GM19468 (cell line): Measurements from ENCODE around the gene CPD.
A peak's percentile ranks its signal among the peaks of the same experiment; 100 is the strongest.
"Not testable (repeated sequence)": the region's sequence is repeated elsewhere in the genome, so short reads cannot be mapped to it uniquely, and the experiment has no call there.

Experiments used
- ATAC-seq: cut with Tn5 transposase; IDR thresholded peaks from one replicate; pipeline ENCODE4 v1.9.1; 2021; ENCODE audit warnings: mild to moderate bottlenecking, moderate library complexity, moderate number of reproducible peaks; ENCODE audit not compliant: unreplicated experiment; ENCODE audit errors: extremely low read depth

Gene CPD

DNA sequence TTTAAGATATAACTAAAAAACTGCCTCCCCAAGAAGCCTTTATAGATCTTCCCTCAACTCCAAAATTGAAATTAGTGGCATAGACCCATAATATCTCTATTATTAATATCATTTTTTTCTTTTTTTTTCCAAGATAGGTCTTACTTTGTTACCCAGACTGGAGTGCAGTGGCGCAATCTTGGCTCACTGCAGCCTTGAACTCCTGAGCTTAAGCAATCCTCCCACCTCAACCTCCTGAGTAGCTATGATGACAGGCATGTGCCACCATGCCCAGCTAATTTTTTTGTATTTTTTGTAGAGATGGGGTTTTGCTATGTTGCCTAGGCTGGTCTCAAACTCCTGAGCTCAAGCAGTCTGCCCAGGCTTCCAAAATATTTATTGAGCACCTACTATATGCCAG is 39.3 kb downstream of the CPD start:
- not testable (repeated sequence) for ATAC-seq

DNA sequence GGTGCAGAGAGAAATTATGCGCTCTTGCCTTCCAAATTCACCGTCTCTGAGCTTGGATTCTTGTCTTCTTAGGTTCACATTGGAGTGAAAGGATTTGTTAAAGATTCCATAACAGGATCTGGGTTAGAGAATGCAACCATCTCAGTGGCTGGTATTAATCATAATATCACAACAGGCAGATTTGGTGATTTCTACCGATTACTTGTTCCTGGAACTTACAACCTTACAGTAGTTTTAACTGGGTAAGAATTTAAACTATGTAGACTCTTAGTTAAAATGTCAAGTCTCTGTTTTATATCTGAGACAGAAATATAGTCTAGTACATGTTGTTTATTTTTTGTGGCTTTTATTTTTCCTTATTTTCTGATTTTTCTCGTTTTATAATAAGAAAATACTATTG is 42.9 kb downstream of the CPD start:
- ATAC-seq, result no peak

DNA sequence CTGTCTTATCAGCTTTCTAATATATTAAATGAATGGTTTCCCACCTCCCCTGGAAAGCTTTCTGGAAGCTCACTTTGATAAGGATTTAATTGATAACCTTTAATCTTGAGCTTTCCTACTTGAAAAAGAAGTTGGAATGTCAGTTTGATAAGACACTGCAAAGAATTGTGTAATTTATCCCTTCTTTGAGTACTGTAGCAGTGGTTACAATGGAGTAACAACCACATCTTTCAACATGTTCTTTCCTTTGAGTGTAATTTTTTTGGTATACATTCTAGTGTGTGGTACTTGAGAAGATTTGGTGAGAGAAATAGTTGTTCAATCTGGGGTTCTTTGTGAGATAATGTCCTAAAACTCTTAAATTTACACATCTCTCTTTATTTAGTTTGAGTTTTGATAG is 43.4 kb downstream of the CPD start:
- no peak for ATAC-seq

DNA sequence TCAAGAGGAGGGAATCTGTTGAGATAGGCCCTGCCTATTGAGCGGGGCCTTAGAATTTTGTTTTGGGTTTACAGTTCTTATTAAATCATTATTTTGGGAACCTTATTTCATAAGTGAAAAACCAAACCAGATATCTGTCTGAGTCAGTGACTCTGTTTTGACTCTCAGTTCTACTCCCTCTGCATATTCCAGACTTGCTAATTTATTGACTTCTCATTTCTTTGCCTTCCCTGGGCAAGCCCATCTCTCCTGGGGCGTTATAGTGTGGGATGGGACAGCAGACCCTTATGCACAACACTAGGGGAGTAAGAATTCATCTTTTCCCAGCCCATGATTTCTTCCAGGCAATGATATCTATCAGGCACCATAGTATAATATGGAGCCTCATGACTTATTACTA is 45.7 kb downstream of the CPD start:
- ATAC-seq, result no peak

DNA sequence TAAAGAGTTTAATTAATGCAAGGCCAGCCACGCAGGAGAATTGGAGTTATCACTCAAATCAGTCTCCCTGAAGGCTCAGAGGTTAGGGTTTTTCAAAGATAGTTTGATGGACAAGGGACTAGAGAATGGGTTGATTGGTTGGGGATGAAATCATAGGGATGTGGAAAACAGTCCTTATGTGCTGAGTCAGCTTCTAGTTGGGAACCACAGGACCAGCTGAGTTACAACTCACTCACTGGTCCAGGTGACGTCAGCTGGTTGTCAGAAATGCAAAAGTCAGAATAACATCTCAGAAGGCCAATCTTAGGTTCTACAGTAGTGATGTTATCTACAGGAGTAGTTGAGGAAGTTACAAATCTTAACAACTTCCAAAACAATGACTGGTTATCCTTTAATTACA is 47.6 kb downstream of the CPD start:
- no peak for ATAC-seq

DNA sequence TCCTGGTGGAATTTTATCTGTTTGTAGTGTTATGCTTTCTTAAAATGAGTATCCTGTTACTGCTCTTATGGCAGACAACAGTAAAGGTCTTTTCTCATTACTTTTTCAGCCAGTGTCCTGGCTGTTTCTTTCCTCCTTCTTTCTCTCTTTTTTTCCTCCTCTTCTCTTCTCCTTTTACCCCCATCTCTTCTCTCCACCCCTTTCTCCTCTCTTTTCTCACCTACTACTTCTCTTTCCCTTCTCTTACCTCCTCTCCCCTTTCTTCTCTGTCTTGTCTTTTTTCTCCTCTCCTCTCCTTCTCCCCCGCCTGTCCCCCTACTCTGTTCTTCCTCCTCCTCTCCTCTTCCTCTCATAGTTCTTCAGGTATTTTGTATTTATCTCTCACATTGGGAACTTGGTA is 48.9 kb downstream of the CPD start:
- no peak for ATAC-seq

DNA sequence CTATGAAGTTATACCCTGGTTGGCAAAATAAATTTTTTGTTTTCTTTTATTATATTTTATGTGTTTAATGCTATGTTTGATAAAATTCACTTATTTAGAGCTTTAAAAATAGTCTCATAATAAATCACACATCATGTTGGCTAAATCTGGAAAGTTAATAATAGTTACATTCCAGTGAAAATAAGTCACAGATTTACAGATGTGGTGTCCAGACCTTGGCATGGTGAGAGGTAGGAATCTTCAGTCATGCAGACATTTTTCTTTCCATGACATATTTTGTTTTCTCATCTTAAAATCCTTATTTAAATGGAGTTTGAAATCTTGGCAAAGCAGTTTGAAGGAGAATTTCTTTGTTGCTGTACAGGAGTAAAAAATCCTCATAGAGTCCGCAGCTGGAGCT is 50.4 kb downstream of the CPD start:
- ATAC-seq, result no peak

DNA sequence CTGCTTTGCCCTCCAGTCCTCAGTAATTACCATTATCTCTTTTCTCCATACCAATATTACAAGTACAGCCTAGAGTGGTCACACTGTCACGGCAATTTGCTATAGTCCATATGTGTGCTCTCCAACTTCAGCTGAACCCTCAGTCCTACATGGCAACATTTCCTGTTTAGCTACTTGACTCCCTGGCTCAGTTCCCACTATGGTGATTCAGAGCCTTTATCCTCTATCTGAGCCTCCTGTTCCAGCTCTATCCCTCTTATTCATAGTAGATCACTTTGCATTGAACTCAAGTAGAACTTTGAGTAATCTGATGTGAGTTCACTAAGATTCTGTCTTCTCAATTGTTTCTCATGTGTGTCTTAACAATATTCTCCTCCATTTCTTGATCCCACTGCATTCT is 54.8 kb downstream of the CPD start:
- no peak for ATAC-seq

DNA sequence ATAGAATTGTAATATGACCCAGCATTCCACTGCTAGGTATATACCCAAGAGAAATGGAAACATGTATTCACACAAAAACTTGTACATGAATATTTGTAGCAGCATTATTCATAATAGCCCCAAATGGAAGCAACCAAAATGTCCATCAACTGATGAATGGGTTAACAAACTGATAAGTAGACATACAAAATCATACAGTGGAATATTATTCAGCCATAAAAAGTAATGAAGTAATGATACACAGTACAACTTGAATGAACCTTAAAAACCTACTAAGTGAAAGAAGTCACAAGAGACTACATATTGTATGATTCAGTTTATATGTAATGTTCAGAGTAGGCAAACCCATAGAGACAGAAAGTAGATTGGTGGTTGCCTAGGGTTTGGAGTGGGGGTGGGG is 58.0 kb downstream of the CPD start:
- ATAC-seq, result no peak

DNA sequence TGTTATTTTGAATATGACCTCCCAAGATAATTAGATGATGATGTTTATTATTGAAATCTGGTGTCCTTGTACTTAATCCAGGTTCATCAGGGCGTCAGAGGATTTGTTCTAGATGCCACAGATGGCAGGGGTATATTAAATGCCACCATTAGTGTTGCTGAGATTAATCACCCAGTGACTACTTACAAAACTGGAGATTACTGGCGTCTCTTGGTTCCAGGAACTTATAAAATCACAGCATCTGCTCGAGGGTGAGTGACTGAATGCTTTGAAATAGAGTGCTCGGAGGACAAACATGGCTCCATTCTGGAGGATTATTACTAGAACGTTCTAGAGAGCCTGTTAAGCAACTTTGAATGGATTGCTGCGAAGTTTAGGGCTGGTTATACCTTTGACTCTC is 65.0 kb downstream of the CPD start:
- no peak for ATAC-seq

DNA sequence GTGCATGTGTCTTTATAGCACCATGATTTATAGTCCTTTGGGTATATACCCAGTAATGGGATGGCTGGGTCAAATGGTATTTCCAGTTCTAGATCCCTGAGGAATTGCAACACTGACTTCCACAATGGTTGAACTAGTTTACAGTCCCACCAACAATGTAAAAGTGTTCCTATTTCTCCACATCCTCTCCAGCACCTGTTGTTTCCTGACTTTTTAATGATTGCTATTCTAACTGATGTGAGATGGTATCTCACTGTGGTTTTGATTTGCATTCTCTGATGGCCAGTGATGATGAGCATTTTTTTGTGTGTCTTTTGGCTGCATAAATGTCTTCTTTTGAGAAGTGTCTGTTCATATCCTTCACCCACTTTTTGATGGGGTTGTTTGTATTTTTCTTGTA is 67.9 kb downstream of the CPD start:
- not testable (repeated sequence) for ATAC-seq

DNA sequence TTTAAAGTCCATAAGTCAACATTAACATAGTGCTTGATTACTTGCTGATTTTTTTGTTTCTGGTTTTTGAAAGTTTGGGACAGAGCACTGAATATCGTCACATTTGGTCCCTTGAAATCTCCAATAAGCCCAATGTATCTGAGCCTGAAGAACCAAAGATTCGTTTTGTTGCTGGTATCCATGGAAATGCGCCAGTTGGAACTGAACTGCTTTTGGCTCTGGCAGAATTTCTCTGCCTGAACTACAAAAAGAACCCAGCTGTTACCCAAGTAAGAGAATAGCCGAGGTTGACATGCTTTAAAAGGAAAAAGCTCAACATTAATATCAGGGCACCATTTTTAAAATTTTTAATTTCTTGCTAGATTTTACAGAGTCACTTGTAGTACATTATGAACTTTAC is 70.8 kb downstream of the CPD start:
- ATAC-seq, result no peak

DNA sequence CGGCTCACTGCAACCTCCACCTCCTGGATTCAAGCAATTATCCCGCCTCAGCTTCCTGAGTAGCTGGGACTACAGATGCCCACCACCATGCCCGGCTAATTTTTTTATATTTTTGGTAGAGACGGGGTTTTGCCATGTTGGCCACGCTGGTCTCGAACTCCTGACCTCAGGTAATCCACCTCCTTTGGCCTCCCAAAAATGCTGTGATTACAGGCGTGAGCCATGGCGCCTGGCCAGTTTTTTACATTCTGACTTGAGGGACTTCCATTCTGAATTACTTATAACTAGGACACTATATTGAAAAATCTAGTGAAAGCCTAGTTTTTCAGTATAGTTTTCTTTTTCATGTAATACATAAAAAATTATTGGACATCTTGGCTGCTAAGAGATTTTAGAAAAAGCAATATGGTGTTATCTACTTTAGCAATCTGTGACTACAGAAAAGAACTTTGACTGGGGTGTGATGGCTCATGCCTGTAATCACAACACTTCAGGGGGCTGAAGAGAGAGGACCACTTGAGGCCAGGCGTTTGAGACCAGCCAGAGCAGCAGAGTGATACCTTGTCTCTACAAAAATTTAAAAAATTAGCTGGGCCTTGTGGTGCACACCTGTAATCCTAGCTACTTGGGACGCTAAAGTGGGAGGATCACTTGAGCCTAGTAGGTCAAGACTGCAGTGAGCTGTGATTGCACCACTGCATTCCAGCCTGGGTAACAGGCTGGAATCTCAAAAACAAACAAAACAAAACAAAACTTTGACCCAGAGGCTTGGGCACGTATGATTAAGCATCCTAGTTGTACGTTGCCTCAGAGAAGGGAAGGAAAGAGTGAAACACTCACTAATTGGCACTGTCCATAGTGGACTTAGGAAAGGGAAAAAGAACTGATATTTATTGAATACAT is 71.6 kb downstream of the CPD start:
- no peak for ATAC-seq

DNA sequence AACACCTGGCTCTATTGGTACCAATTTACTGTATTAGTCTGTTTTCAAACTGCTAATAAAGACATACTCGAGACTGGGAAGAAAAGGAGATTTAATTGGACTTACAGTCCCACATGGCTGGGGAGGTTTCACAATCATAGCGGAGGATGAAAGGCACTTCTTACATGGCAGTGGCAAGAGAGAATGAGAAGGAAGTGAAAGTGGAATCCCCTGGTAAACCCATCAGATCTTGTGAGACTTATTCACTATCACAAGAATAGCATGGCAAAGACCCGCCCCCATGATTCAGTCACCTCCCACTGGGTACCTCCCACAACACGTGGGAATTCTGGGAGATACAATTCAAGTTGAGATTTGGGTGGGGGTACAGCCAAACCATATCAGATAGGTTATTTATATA is 75.9 kb downstream of the CPD start:
- no peak for ATAC-seq

DNA sequence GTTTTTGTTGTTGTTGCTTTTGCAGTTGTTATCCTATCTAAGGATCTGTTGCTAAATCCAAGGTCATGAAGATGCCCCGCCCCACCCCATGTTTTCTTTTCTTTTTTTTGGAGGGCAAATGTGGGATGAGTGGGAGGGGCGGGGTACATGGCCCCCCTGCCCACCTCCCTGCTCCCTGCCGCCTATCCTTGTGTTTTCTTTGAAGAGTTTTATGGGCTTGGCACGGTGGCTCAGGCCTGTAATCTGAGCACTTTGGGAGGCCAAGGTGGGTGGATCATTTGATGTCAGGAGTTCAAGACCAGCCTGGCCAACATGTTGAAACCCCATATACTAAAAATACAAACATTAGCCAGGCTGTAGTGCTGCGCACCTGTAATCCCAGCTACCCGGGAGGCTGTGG is 79.6 kb downstream of the CPD start:
- no peak for ATAC-seq

DNA sequence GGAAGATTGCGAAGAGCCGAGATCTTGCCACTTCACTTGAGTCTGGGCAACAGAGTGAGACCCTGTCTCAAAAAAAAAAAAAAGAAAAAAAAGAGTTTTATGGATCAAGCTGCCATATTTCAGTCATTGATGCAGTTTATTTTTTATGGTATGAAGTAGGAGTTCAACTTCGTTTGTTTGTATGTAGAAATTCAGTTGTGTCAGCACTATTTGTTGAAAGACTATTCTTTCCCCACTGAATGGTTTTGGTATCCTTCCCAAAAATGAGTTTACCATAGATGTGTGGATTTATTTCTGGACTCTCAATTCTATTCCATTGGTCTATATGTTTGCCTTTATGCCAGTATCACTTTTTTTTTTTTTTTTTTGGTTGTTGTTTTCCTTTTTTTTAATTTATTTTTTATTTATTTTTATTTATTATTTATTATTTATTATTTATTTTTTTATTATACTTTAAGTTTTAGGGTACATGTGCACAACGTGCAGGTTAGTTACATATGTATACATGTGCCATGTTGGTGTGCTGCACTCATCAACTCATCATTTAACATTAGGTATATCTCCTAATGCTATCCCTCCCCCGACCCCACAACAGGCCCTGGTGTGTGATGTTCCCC is 80.2 kb downstream of the CPD start:
- not testable (repeated sequence) for ATAC-seq

DNA sequence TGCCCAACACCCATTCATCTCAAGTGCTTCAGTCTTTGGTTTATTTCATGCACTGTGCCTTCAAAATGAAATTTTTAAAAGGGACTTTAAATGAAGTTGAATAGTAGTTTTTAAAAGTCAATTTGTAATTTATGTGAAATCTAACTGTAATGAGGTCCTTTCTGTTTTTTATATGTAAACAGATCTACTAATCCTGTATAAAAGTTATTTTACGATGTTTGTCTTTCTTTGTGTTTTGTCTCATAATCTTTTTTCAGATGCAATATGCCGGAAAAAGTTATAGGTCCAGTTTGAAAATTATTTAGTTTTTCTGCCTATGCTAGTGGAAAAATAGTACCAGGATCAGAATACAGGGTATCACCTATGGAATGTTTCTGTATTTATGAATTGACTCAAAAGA is 89.7 kb downstream of the CPD start:
- ATAC-seq, result no peak

DNA sequence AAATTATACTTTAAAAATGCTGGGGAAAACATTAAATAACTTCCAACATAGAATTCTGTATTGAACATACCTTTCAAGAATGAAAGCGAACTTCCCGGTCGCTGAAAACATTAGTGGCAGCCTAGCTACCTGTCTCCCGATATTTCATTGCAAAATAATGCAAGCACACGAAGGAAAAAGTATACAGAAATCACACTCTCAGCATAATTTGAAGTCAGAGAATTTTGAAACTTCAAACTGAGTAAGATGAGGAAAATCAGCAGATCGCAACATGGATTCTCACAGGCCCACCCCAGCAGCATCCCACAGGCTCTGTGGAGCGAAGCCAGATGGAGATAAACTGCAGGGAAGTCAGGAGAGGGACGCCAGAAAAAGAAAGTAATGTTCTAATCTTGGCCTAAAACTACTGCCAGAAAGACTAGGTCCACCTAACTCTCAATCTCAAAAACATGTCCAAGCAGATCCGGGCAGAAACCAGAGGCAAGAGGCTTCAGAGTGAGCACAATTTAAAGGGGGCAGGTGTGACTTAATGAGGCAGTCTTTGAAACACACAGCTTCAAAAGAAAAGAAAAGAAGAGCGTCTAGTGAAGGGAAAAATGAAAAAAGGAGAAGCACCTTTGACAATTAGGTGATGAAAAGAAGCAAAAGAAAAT is 93.6 kb downstream of the CPD start:
- ATAC-seq, result no peak

DNA sequence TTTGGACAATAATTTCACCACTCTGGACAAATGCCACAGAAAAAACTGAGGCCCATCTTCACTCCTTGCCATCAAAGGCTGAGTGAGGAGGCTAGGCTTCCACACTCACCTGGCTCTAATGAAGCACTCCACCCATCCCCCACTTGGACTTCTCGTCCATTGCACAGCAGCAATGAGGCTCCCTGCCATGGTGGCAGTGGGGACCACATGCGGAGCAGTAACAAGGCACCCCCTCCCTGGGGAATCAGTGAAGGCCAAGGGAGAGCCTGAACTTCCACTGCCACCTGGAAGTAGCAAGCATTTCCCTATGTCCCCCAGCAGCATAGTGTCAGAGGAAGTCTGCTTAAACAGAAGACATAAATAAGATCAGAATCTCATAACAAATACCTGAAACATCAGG is 96.5 kb downstream of the CPD start:
- ATAC-seq, result no peak

DNA sequence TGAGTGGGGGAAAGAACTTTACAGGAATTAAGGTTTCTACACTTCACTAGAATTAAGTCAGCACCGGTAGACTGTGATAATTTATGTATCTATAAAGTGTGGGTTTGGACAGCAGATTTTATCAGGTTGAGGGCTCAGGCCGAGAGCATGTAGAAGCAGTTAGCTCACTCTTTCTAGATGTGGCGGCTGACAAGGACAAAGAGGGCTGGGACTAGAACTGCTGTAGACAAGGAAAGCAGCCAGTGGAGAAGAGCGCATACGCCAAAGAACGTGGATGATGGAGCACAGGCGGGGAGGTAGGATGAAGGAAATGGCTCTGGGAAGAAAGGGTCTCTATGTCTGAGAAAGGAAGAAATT is 98.0 kb downstream of the CPD start:
- no peak for ATAC-seq

DNA sequence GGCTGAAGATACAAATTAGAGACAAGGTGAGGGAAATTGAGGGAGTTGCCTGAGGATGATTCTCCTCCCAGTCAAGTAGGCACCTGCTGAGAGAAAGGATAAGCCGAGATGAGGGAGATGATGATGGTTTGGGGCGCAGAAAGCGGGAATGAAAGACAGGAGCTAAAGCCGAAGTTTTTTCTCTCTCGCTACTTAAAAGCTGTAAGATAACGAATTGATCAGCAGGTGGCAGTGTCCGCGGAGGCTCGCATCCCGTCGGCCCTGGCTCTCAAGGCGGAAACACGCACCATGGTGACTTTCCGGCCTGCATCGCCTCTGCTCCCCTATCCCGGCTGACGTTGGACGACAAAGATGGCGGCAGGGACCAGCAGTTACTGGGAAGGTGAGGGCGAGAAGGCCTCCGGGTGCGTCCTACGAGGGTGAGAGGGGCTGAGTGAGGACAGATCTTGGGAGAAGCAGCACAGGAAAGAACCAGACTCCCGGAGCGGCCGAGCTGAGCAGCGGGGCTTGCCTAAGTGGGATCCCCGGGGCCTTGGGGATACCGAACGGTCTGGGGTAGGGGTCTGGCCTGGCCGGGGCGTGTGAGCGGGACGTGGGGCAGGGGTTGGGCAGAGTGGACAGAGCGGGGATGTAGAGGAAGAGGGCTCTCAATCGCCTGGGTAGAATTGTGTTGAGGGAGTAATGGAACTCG is 98.5 kb downstream of the CPD start, which contains the start of gene GOSR1:
Gene GOSR1 (plus strand): TSS at position 326 of the 691 bp plus-strand sequence. CDS start 26 bp downstream, at position 352.
- ATAC-seq, result peak; percentile 53
